ENCODE measurements around the gene FBRSL1.
"Not testable (repeated sequence)": the region's sequence is repeated elsewhere in the genome, so short reads cannot be mapped to it uniquely, and the experiment has no call there.

Gene FBRSL1

DNA sequence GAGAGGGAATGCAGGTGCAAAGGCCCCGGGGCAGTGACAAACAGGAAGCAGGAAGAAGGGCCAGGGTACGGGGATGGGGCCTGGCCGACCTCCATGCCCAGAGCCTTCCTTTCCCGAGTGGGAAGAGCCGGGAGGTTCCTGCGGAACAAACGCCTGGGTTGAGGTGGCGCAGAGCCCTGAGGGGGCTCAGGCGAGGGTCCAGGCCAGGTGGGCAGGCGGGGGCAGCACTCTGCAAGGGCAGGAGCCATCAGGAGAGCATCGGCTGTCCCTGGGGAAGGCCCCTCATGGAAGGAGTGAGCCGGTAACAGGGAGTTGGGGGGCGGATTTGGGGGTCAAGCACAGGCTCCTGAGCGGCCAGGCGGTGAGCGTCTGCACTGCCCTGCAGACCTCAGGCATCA, 18.1 kb upstream of the FBRSL1 start:
- DNase-seq = no peak

DNA sequence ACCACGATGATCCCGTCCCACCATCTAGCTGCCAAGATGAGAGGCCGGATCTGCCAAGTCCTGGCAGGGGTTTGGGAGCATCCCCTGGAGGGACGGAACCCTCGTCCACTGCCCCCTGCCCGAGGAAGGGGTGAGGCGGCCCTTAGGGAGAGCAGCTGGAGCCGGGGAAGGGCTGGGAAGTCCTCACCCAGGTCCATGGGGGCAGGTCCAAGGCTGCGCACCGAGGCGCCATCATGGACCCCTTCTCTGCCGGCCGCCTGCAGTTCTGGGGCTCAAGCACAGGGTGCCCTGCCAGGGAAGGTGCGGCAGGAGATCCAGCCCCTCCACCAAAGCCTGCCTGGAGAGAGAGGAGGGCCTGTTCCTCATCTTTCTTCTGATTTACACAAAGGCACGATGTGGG, 17.6 kb upstream of the FBRSL1 start:
- DNase-seq = no peak

DNA sequence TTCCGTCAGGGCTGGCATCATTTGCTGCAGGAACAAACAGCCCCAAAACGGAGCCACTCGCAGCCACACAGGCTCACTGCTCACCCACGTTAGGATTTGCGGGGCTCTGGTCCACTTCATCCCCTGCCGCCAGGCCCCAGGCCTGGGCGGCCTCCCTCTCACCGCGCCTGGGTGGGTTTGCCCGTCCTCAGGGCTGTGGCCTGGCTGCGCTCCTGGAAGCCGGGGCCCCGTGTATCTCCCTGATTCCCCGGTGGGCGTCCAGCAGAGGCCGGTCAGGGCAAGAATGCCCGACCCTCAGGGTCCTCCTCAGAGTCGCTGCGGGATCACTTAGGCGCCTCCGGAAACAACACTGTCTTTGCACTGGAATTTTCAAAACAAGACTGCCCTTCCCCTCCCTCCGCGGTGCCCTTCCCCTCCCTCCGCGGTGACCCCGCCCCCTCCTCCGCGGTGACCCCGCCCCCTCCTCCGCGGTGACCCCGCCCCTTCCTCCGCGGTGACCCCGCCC, 15.7 kb upstream of the FBRSL1 start:
- DNase-seq = no peak

DNA sequence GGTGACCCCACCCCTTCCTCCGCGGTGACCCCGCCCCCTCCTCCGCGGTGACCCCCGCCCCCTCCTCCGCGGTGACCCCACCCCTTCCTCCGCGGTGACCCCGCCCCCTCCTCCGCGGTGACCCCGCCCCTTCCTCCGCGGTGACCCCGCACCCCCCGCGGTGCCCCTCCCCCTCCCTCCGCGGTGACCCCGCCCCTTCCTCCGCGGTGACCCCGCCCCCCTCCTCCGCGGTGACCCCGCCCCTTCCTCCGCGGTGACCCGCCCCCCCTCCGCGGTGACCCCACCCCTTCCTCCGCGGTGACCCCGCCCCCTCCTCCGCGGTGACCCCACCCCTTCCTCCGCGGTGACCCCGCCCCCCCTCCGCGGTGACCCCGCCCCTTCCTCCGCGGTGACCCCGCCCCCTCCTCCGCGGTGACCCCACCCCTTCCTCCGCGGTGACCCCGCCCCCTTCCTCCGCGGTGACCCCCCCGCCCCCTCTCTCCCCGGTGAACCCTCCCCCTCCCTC, 15.1 kb upstream of the FBRSL1 start:
- not testable (repeated sequence) for DNase-seq

DNA sequence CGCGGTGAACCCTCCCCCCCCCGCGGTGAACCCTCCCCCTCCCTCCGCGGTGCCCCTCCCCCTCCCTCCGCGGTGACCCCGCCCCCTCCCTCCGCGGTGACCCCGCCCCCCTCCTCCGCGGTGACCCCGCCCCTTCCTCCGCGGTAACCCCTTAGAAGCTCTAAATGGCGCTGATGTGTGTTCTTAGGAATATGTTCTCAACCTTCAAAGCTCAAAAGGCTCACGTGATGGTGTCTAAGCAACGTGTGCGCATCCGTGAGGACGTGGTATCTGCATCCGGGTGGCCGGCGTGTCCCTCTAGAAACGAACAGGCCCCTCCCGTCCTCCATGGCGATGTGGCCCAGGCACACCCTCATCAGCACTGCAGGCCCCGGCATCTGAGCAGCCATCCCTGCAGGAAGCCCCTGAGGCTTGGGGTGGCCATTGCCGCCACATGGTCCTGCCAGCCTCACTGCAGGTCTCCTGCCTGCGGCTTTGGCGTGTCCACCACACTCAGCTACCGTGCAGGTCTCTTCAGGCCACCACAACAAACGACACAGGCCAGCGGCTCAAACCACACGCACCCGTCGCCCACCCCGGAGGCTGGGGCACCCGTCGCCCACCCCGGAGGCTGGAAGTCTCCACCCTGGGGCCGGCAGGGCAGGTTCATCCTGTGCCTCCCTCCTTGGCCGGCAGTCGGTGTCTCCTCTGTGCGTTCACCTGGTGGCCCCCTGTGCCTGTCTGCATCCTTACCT, 14.5 kb upstream of the FBRSL1 start:
- no peak for DNase-seq

DNA sequence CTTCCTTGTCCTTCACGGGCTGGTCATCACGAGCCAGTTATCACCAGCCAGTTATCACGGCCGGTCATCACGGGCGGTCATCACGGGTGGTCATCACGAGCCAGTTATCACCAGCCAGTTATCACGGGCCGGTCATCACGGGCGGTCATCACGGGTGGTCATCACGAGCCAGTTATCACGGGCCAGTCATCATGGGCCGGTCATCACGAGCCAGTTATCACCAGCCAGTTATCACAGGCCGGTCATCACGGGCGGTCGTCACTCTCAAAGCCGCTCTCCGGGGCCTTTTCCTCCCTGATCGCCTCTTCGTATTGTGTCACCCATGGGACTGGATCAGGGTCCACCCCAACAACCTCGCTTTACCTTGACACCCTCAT, 13.9 kb upstream of the FBRSL1 start:
- no peak for DNase-seq

DNA sequence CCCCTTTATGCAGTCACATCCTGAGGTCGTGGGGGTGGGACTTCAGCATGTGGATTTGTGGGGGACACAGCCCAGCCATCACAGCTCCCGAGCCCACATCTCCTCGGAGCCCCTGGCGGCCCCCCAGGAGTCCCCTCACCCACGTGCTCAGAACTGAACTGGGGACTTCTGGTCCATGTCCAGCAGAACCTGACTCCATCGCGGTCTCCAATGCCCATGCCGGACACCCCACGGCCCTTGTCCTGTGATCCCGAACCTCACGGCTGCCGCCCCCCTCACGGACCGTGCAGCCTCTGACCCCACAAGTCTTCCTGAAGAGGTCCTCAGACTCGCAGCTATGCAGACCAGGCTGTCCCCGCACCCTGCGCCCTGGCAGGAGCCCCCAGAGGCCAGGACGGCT, 13.5 kb upstream of the FBRSL1 start:
- DNase-seq = no peak

DNA sequence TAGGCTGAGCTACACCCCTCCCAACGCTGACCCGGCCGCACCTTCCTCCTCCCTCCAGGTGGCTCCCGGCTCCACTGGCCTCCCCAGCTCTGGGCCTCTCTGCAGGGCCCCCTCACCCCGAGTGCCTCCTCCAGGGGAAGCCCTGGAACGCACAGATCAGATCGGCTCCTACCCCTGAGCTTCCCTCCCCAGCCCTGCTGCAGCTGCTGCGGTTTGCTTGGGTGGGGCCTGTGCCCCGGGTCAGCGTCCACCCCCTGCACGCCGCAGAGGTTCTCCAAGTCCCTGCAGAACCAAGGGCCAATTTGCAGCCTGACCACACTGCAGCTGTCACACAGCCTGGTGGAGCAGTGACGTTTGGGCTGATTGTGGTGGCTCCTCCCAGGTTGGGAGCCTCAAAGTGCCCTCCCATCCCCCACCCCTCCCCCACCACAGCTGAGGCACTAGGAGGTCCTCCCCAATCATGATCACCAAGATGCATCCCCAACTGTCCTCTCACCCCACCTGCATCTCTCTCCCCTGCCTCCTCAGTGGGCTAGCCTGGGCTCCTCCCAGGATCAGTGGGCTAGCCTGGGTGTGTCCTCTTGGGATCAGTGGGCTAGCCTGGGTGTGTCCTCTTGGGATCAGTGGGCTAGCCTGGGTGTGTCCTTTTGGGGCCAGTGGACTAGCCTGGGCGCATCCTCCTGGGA, 12.8 kb upstream of the FBRSL1 start:
- DNase-seq = no peak

DNA sequence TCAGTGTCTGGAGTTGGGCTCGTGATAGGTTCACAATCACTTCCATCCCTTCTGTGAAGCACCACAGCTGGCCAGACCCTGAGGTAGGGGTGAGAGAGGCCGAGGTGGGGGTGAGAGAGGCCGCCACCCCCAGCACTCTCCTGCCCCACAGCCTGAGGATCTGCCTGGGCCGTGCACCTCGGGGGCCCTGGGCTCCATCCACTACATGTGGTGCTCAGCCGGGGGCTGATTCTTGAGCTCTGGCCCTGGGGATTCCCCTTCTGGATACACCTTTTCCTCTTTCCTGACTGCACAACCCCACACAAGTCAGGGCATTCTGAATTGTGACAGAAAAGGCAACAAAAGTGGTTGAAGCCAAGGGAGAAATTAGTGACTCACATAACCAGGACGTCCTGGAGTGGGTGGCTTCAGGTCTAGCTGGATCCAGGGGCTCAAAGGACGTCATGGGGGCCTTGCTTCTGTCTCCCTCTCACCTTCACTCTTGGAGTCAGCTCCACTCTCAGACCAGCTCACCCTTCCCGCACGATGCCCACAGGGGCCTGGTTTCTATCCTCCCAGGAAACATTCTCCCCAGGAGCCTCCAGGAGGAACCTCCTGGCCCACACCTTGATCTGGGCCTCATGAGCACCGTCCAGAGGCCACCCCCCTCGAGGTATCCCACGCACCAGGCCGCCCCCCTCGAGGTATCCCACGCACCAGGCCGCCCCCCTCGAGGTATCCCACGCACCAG, 12.1 kb upstream of the FBRSL1 start:
- no peak for DNase-seq

DNA sequence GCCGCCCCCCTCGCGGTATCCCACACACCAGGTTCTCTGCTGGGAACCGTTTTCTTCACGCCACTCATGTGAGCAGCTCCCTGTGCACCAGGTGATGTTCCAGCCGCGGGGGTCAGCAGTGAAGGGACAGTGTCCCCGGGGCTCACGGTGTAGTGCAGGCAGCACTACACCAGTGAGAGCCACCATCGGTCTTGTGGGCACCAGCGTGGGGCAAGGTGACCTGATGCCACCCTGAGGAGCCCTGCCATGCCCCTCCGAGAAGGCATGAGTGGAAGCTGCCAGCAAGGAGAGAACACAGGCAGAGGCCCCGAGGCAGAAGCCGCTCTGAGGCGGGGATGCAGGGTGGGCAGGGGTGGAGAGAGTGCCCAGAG, 11.5 kb upstream of the FBRSL1 start:
- DNase-seq = no peak

DNA sequence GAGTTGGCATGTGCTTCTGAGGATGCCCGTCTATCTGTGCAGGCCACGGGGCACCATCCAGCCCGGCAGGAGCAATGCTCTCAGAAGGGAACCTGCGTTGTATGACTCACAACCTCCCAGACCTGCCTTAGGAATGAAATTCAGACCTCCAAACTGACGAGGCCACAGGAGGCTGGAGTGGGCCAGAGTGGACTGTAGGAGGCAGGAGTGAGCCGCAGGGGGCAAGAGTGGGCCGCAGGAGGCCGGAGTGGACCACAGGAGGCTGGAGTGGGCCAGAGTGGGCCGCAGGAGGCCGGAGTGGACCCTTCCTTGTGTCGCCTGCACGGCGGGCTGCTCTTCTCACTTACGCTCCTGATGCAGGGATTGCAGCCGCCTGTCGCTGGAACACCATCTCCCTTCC, 11.1 kb upstream of the FBRSL1 start:
- DNase-seq = no peak

DNA sequence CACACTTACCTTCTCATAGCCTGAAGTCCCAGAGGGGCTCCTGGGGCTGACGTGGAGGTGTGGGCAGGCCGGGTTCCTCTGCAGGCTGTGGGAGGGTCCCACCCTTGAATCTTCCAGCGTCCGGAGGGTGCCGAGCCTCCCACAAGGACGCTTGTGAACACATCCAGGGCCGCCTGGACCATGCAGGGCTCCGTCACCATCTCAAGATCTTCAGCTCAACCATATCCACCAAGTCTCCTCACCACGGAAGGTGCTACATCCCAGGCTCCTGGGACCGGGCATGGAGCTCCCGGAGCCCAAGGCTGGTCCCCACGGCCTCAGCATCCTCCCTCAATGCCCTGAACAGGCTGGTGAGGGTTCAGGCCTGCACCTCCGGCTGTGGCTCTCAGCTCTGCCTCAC, 10.7 kb upstream of the FBRSL1 start:
- DNase-seq = no peak

DNA sequence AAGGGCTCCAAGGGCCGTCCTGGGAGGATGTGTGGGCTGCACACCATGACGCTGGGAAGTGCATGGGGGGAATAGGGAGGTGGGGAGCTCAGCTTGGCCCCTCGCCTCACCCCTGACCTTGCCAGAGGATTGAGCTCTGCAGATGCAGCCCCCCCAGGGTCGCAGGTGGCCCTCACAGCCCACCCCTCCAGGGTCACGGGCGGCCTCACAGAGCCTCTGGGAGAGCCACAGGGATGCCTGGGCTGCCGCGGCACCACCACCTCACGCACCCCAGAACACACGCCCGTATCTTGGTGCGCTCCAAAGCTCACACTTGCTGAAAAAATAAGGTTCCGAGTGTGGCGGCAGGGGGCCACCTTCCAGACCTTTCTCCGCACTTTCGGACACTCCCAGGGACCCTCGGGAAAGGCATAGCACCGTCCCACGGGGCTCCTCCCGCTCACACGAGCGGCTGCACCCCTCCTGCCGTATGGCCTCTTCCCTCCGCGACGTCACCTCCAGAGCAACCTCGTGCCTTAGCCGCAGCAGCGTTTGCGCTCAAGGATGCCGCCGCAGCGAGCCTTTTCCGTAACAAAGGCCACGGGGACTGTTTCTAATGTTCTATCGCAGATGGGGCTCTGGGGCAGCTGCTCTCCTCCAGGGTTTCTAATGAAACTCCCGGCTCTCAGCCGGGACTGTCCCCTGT, 9.9 kb upstream of the FBRSL1 start:
- DNase-seq = no peak

DNA sequence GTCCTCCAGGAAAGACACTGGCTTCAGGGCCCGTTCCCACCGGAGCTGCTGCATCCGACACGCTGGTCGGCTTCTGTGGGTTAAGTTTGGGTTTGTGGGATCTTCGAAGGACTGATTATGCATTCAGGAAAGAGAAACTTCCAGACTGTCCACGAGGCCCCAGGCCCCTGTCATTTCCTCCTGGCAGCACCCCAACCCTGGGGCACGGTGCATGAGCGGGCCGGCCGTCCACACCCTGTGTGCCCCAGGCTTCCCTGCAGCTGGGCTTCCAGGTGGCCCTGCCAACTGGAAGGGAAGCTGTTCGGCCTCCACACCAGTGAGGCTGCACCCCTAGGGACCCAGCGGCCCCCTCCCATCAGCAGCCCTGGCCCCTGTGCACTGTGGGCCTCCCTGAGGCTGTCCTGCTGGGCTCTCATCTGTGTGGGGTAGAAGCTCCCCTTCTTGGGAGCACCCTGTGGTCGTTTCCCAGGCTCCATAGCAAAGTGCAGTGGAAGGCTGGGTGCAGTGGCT, 9.3 kb upstream of the FBRSL1 start:
- DNase-seq = no peak

DNA sequence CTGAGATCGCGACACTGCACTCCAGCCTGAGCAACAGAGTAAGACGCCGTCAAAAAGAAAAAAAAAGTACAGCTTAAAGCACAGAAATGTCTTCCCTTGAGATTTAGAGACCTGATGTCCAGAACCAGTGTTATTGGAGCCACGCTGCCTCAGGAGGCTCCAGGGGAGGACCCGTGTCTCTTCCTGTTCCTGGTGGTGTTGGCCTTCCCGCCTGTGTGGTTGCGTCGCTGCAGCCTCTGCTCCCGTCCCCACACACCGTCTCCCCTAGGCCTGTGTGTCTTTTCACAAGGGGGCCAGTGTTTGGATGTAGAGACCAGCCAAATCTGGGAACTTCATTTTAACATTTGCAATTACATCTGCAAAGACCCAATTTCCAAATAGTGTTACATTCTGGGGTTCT, 8.6 kb upstream of the FBRSL1 start:
- DNase-seq = no peak

DNA sequence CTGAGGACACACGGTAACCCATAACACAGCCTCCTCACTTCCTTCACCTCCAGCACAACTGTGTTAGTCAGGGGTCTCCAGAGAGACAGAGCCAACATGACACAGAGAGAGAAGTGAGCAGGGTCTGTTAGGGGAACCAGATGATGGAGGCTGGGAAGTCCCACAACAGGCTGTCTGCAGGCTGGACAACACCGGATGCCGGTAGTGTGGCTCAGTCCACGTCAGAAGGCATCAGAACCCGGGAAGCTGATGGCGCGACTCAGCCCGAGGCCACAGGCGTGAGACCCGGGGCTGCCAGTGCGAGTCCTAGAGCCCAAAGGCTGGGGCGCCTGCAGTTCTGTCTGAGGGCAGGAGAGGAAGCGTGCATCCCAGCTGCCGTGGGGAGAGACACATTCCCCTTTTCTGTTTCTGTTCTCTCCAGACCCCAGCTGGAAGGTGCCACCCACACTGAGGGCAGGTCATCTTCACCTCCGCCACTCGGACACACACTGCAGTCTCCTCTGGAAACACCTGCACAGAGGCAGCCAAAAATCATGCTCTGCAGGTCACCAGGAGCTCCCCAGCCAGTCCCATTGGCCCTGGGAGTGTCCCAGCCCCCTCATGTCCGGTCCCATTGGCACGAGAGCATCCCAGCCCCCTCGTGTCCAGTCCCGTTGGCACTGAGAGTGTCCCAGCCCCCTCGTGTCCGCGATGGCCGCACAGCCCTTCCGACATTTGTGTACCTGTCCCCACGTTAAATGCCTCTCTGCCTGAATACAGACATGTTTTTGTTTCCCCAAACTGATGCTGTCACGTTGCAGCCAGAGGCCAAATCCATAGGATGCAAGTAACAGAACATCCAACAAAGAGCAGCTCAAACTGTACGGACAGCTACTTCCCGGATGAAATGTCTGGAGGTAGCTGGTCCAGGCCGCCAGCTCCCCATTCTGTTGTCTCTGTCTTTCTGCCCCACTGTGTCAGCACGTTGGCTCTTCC, 7.9 kb upstream of the FBRSL1 start:
- DNase-seq = no peak

DNA sequence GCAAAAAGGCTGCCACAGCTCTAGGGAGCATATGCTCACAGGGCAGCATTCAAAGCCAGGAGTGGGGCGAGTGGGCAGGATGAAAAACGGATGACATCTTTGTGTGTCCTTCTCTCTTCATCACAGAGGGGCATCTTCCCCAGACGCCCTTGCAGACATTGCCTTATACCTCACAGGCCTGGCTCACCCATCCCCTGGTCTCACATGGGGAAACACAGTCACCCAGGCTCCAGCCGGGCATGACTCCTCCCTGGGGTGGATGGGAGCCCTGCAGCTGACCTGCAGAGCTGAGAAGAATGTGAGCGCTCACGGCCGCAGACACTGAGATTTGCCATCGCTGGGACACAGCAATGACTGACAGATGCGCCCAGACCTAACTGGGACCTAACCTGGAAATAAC, 7.2 kb upstream of the FBRSL1 start:
- DNase-seq = no peak

DNA sequence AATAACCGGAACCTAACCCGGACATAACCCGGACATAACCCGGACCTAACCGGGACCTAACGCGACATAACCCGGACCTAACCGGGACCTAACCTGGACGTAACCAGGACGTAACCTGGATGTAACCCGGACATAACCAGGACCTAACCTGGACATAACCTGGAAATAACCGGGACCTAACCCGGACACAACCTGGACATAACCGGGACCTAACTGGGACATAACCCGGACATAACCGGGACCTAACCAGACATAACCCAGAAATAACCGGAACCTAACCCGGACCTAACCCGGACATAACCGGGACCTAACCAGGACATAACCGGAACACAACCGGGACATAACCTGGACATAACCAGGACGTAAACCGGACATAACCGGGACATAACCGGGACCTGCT, 6.7 kb upstream of the FBRSL1 start:
- no peak for DNase-seq

DNA sequence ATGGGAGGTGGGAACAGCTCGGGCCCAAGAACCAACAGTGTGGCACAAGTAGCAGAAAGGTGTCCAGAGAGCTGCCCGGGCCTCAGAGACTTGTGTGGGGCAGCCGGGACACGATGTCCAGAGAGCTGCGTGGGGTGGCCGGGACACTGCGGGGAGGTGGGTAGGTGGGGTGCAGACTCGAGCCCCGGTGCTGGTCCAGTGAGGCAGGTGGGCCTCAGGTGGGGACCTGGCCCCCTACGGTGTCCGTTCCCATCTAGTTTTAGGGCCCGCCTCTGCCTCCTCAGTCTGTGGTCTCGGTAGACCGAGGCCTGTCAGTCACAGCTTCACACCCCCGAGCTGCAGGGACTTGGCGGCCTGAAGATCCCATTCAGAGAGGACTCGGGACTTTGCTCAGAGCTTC, 6.3 kb upstream of the FBRSL1 start:
- DNase-seq = no peak

DNA sequence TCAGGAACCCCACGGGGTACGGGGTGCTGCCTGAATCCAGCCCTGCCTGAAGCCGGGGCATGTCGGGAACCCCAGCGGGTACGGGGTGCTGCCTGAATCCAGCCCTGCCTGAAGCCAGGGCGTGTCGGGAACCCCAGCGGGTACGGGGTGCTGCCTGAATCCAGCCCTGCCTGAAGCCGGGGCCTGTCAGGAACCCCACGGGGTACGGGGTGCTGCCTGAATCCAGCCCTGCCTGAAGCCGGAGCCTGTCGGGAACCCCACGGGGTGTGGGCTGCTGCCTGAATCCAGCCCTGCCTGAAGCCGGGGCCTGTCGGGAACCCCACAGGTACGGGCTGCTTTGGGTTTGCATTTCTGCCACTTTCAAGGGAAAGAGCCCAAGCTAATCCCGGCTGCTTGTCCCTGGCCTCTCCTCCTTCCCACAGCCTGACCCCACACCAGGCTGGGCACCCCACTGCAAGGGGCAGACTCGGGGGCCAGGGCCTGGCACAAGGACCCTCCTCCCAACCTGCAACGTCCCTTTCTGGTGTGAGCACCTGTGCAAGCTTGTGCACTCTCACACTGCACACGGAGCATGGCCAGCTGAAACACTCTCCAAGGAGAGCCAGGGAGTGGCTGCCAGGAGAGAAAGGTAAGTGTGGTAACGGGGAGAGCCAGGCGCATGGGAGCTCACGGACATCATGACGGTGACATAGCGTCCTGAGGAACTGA, 5.6 kb upstream of the FBRSL1 start:
- no peak for DNase-seq

DNA sequence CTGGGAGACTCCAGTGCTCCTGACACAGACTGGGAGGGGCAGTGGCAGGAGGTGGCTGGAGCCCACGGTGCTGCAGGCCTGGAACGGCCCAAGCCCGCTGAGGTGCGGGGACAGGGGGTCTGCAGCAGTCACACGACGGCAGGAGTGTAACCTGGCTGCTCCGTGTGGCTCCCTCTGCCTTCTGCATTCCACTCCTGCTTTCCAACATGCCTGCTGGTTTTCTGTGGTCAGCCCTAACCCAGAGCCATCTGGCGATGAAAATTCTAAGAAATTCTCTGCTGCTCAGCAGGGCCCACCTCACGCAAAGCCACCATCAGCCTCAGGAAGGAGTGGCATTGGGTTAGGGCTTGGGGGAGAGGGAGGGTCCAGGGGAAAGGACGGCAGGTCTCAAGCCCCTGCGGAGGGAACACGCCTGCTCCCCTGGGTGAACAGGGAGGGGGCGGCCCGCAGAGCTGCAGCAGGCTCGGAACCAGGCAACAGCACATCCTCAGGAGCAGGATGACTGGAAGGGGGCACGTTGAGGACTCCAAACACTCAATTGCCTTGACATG, 5.0 kb upstream of the FBRSL1 start:
- no peak for DNase-seq

Measured in retina (tissue), 1 donor.